ENCODE results near the gene TAF1.
"Not testable (repeated sequence)": the region's sequence is repeated elsewhere in the genome, so short reads cannot be mapped to it uniquely, and the experiment has no call there.

The TAF1 gene

DNA sequence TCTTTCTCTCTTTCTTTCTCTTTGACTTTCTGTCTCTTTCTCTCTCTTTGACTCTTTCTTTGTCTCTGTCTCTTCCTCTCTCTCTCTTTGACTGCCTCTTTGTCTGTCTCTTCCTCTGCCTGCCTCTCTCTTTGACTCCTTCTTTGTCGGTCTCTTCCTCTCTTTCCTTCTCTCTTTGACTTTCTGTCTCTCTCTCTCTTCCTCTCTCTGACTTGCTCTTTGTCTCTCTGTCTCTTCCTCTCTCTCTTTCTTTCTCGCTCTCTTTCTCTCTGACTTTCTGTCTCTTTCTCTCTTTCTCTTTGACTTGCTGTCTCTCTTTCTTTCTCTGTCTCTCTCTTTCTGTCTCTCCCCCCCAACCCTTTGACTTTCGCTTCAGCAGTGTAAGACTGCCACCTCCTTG lies 130.3 kb downstream of the TAF1 start:
- DNase-seq (ENCODE audit: low read depth in 2 of 2): no peak

DNA sequence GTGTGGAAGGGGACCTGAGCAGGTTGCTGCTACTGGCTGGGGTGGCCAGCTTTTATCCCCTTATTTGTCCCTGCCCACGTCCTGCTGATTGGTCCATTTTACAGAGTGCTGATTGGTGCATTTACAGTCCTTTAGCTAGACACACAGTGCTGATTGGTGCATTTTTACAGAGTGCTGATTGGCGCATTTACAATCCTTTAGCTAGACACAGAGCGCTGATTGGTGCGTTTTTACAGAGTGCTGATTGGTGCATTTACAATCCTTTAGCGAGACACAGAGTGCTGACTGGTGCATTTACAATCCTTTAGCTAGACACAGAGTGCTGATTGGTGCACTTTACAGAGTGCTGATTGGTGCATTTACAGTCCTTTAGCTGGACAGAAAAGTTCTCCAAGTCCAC lies 135.9 kb downstream of the TAF1 start:
- DNase-seq (ENCODE audit: low read depth in 2 of 2): not testable (repeated sequence)

DNA sequence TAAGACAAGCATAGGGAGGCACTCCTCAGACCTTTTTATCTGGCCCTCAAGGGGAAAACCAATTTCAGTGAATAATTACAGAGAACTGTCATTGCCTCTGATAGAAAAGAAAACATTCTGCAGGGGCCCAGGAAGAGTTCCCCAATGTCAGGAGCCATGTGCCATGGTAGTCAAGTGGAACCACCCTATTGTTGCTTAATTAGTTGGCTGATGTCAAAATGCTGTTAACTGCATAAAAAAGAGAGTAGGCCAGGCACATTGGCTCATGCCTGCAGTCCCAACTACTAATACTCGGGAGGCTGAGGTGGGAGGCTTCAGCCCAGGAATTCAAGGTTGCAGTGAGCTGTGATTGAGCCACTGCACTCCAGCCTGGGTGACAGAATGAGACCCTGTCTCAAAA lies 138.2 kb downstream of the TAF1 start:
- no peak for DNase-seq (ENCODE audit: low read depth in 2 of 2)

DNA sequence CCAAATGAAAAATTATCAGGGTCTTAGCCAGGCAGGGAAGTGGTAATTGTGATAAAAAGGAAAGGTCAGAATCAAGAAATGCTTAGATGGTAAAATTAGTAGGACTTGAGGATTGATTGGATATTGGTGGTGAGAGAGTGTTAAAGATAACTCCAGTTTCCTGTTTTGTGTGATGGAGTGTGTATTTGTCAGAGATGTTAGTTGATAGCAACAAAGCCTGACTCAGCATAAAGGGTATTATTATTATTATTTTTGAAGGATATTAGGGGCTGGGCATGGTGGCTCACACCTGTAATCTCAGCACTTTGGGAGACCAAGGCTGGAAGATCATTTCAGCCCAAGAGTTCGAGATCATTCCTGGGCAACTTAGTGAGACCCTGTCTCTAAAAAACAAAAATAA lies 143.1 kb downstream of the TAF1 start:
- DNase-seq (ENCODE audit: low read depth in 2 of 2): no peak

DNA sequence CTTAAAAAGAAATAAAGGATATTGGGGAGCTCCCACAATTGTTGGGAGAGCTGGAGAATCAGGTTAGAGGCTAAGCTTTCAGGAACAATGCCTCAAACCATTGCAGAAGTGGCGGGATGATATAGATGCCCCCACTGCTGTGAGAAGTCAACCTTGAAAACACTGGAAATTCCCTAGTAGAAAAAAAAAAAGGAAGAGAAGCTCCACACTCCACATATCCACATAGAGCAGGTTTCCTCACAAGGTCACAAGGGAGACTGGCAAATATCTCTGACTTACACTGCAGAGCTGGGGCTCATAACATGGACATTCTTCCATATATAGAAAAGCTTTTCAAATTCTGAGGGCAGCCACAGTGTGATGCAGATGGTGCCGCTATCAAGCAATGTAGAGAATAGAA lies 144.0 kb downstream of the TAF1 start:
- DNase-seq (ENCODE audit: low read depth in 2 of 2): no peak

DNA sequence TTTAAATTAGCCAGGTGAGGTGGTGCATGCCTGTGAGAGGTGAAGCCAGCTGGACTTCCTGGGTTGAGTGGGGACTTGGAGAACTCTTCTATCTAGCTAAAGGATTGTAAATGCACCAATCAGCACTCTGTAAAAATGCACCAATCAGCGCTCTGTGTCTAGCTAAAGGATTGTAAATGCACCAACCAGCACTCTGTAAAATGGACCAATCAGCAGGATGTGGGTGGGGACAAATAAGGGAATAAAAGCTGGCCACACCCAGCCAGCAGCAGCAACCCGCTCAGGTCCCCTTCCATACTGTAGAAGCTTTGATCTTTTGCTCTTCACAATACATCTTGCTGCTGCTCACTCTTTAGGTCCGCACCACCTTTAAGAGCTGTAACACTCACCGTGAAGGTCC lies 147.6 kb downstream of the TAF1 start:
- not testable (repeated sequence) for DNase-seq (ENCODE audit: low read depth in 2 of 2)

DNA sequence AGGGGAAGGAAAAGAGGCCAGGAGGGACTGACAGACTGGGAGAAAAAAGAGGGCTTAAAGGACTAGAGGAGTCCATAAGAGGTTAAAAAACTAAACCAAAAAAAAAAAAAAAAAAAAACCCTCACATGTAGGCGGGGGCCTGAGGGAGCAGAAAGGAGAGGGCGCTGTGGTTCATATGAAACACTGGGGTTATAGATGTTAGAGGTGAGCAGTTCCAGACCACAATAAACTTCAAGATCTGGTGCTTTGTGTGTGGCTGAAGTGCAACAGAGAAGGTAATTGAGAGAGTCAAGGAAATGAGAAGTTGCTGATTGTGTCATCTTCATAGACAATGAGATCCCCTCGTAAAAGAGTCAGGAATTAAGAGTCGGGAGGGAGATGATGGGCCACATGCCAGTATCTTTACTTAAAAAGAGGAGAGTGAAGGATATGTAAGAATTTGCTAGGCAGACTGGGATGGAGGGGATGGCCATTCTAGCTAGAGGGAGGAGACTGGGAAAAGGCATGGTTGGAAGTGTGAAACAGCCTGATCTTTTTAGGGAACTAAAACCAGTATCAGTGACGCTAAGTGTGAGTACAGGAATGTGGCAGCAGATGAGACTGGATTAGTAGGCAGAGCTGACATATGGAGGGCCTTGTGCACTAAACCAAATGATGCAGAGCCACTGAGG lies 148.3 kb downstream of the TAF1 start:
- no peak for DNase-seq (ENCODE audit: low read depth in 2 of 2)

DNA sequence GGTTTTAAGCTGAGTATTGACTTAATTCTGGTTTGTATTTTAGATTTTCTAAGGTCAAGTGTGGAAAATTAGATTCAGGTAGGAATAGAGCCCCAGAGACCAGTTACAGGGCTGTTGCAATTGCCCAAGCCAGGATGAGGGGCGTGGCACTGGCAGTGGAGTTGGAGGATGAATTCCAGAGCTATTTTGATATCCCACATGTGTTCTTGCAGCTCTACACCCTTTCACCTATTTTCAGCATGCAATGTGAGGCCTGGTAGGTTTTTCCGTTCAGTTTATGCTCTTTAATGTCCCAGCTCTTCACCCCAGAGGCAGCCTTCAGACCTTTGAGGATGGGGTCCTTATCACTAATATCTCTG lies 148.9 kb downstream of the TAF1 start:
- no peak for DNase-seq (ENCODE audit: low read depth in 2 of 2)
